ENCODE measurements around the gene DGKE. TPM values are rescaled to one million over a fixed set of nuclear protein-coding genes. Genes with fewer than 3 reads are reported as not detected.

The DGKE gene
- total RNA-seq, 1 experiment from 2014 or later: 10.0 TPM

DNA sequence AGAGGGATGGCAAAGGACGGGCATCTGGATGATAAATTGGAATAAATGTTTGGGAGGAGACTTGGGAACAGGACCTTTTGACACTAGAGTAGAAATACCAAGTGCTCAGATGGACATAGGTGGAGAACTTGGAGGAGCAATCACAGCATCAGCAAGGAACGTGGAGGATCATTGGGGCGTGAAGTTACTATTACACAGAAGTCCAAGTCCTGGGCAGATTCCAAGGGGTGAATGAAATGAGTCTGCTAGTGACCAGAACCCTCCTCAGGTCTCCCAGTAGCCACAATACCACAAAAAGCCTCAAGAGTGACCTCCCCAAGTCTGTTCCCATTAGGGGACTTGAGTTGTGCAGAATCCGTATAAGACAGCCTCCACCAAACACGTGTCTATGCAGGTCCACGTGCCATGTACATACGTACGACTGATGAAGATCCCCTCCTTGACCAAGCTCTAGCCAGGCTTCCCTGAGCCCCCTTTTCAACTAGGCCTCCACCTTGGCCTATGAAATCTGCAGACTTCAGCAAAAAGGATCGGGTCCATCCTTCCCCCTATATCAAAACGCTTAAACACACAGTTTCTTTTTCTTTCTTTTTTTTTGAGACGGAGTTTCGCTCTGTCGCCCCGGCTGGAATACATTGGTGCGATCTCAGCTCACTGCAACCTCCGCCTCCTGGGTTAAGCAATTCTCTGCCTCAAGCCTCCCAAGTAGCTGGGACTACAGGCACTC is 2.4 kb upstream of the DGKE start:
- Mint-ChIP-seq H3K36me3 (ENCODE audit: insufficient read depth, unreplicated experiment) (peaks cover 62% of the 10 kb centered on the region), H3K9me3 (ENCODE audit: low read depth, unreplicated experiment) (no peaks in the 10 kb centered on the region), H3K27me3 (ENCODE audit: unreplicated experiment) (no peaks in the 10 kb centered on the region), H3K4me1 (ENCODE audit: low read depth, unreplicated experiment) (peaks cover 29% of the 10 kb centered on the region), H3K4me3 (ENCODE audit: low read depth, unreplicated experiment) (peak overlapping the region; percentile 90), H3K27ac (ENCODE audit: unreplicated experiment) (no peak overlapping the region)
- intact Hi-C loops (cut with micrococcal nuclease; ENCODE audit: unreplicated experiment): no loop called here
- TF ChIP-seq, protein P1, sequence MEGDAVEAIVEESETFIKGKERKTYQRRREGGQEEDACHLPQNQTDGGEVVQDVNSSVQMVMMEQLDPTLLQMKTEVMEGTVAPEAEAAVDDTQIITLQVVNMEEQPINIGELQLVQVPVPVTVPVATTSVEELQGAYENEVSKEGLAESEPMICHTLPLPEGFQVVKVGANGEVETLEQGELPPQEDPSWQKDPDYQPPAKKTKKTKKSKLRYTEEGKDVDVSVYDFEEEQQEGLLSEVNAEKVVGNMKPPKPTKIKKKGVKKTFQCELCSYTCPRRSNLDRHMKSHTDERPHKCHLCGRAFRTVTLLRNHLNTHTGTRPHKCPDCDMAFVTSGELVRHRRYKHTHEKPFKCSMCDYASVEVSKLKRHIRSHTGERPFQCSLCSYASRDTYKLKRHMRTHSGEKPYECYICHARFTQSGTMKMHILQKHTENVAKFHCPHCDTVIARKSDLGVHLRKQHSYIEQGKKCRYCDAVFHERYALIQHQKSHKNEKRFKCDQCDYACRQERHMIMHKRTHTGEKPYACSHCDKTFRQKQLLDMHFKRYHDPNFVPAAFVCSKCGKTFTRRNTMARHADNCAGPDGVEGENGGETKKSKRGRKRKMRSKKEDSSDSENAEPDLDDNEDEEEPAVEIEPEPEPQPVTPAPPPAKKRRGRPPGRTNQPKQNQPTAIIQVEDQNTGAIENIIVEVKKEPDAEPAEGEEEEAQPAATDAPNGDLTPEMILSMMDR (IDR thresholded peaks at IDR 0.05; ENCODE audit: unreplicated experiment): no peak
- no peak for DNase-seq
- CTCF ChIA-PET: no interaction called here
- no TSS peak for BruUV-seq (replicated peaks)

DNA sequence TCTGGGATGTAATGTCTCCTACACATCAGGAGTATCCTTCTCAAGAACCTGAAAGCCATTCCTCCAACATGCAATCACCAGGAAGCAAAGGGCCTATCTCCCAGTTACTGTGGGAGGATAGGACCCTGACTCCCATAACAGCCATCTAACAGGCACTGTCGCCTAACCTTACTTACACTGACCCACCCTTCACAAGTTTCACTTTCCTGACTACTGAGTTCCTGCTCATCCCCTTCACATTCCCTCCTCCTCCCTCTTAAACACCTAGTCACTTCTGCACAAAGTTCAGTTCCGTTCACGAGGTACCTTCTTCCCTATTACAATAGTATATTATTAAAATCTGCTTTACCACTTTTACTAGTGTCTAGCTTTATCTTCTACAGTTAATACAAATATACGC is 1.5 kb upstream of the DGKE start:
- Mint-ChIP-seq H3K27ac (ENCODE audit: unreplicated experiment) (peak overlapping the region; percentile 4), H3K4me1 (ENCODE audit: low read depth, unreplicated experiment) (peaks cover 39% of the 10 kb centered on the region), H3K36me3 (ENCODE audit: insufficient read depth, unreplicated experiment) (peaks cover 66% of the 10 kb centered on the region), H3K9me3 (ENCODE audit: low read depth, unreplicated experiment) (no peaks in the 10 kb centered on the region), H3K27me3 (ENCODE audit: unreplicated experiment) (no peaks in the 10 kb centered on the region), H3K4me3 (ENCODE audit: low read depth, unreplicated experiment) (peak overlapping the region; percentile 90)
- CTCF ChIA-PET: interaction anchor here (0.9 kb wide), 1 partner anchor 13 kb away, joined by 4 read pairs; no protein-coding TSS in a partner anchor
- TF ChIP-seq, protein P1 (IDR thresholded peaks at IDR 0.05; ENCODE audit: unreplicated experiment): no peak
- no TSS peak for BruUV-seq (replicated peaks)
- no peak for DNase-seq
- intact Hi-C loops (cut with micrococcal nuclease; ENCODE audit: unreplicated experiment): no loop called here

DNA sequence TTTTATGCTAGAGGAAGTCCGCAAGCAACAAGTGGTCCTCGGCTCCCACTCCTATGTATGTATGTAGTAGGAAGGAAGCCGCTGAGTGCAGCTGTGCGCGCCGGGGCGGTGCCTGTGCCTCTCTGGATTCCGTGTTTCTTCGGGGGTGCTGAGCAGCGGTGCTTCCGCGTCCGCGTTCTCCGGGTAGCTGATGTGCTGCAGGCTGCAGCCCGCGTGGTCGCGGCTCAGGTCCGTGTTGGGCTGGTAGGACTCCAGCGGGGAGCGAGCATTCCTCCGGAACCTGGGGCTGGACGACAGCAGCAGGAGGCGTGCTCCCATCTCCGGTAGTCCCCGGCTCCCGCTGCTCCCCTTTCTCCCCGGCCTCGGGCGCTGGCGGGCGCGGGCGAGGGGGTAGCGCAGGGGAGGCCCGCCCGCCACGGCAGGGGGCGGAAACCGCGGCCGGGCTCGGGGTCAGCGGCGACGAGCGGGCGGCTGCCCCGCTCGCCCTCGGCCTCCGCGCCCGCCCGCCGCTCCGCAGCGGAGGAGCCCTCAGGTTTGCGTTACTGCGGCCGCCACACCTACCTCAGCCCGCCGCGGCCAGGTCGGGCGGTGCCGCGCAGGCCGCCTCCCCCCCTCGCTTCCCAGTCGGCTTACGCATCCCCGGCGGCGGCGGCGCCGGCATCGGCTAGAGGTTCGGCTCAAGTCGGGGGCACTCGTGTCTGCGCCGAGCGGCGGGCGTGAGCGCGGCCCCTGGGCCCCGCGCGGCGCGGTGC is 718 bp upstream of the DGKE start:
- Mint-ChIP-seq H3K27me3 (ENCODE audit: unreplicated experiment) (no peaks in the 10 kb centered on the region), H3K4me1 (ENCODE audit: low read depth, unreplicated experiment) (peaks cover 42% of the 10 kb centered on the region), H3K9me3 (ENCODE audit: low read depth, unreplicated experiment) (no peaks in the 10 kb centered on the region), H3K27ac (ENCODE audit: unreplicated experiment) (peak overlapping the region; percentile 4), H3K36me3 (ENCODE audit: insufficient read depth, unreplicated experiment) (peaks cover 66% of the 10 kb centered on the region), H3K4me3 (ENCODE audit: low read depth, unreplicated experiment) (peak overlapping the region; percentile 90)
- CTCF ChIA-PET: interaction anchor here (0.6 to 1.2 kb wide), 3 partner anchors 13 to 1052 kb away, joined by 3 to 4 read pairs (median 3); no protein-coding TSS in a partner anchor
- intact Hi-C loops (cut with micrococcal nuclease; ENCODE audit: unreplicated experiment): no loop called here
- peak; percentile 74 for DNase-seq
- TF ChIP-seq, protein P1 (IDR thresholded peaks at IDR 0.05; ENCODE audit: unreplicated experiment): no peak
- BruUV-seq (replicated peaks): no TSS peak

DNA sequence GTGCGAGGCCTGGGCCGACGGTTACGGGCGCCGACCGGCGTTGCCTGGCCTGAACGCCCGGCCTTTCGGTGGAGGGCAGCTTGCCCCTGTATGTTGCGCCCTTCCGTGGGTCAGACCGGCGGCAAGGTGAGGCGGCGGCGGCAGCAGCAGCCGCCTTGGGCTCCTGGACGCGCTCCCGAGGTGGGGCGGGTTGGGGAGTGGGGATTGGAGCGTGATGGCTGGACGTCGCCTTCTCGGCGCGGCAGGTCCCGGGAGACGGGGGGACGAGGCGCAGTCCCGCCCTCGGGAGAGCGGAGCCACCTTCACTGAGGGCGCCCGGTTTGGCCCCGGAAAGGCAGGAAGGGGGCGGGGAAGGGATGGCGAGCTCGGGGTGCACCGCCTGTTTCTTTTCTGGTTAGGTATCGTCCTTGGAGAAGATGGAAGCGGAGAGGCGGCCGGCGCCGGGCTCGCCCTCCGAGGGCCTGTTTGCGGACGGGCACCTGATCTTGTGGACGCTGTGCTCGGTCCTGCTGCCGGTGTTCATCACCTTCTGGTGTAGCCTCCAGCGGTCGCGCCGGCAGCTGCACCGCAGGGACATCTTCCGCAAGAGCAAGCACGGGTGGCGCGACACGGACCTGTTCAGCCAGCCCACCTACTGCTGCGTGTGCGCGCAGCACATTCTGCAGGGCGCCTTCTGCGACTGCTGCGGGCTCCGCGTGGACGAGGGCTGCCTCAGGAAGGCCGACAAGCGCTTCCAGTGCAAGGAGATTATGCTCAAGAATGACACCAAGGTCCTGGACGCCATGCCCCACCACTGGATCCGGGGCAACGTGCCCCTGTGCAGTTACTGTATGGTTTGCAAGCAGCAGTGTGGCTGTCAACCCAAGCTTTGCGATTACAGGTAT is 671 bp downstream of the DGKE start:
- BruUV-seq (replicated peaks): no TSS peak
- peak; percentile 62 for DNase-seq
- Mint-ChIP-seq H3K27ac (ENCODE audit: unreplicated experiment) (peak overlapping the region; percentile 44), H3K4me1 (ENCODE audit: low read depth, unreplicated experiment) (peaks cover 42% of the 10 kb centered on the region), H3K4me3 (ENCODE audit: low read depth, unreplicated experiment) (peak overlapping the region; percentile 90), H3K9me3 (ENCODE audit: low read depth, unreplicated experiment) (no peaks in the 10 kb centered on the region), H3K27me3 (ENCODE audit: unreplicated experiment) (no peaks in the 10 kb centered on the region), H3K36me3 (ENCODE audit: insufficient read depth, unreplicated experiment) (peaks cover 53% of the 10 kb centered on the region)
- intact Hi-C loops (cut with micrococcal nuclease; ENCODE audit: unreplicated experiment): no loop called here
- TF ChIP-seq, protein P1 (IDR thresholded peaks at IDR 0.05; ENCODE audit: unreplicated experiment): no peak
- CTCF ChIA-PET: interaction anchor here (0.8 to 1.2 kb wide), 2 partner anchors 15 kb away, joined by 3 read pairs; no protein-coding TSS in a partner anchor
